Omental fat pad (tissue), 4 donors: ENCODE results near the gene EBF3. TPM values are rescaled to one million over a fixed set of nuclear protein-coding genes. Genes with fewer than 3 reads are reported as not detected.

ENCODE experiments used
- ATAC-seq: fragments of 150-250 bp; one replicate; pipeline ENCODE4 v1.9.1; 2016; ENCODE audit warnings: mild to moderate bottlenecking, moderate library complexity; ENCODE audit not compliant: low FRiP score
- DNase-seq: peaks from one replicate; pipeline ENCODE4 v3.0.0-alpha.2; 2019; ENCODE audit warnings: low spot score
- total RNA-seq, 4 donors: library from RNA; depleted of rRNA; stranded (reverse); fragments of >200 nt; gene quantifications; one replicate each; pipeline ENCODE4 v1.1.0, GENCODE V29; 2016
- TF ChIP-seq, protein P1 (sequence below), 3 donors: fragments of 450-650 bp; IDR thresholded peaks; one replicate each; pipeline ENCODE4 v1.5.1; 2016 to 2017; ENCODE audit warnings: antibody characterized with exemption in 3 of 3, mild to moderate bottlenecking in 3 of 3, moderate library complexity in 2 of 3

EBF3 gene
- total RNA-seq, 4 donors from 2014 or later, result 4.0 to 50.8 (median 18.8) TPM

DNA sequence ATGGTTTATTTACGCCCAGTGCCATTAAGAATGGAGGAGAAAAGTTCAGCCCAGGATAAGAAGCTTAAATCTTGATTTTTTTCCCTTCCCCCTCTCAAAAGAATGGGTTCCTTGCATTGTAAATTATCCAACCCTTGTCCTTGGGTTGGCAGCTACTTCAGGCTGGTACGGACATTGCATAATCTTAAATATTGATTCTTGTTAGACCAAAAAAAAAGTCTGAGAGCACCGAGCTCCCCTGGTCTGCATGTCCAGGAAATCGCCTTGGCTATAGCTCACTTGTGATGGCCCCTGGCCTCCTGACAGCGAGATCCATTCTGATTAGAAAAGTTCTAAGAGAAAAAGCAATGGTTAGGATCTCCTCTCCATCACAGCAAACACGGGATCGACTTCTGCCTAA lies 151.7 kb downstream of the EBF3 start:
- TF ChIP-seq, protein P1, sequence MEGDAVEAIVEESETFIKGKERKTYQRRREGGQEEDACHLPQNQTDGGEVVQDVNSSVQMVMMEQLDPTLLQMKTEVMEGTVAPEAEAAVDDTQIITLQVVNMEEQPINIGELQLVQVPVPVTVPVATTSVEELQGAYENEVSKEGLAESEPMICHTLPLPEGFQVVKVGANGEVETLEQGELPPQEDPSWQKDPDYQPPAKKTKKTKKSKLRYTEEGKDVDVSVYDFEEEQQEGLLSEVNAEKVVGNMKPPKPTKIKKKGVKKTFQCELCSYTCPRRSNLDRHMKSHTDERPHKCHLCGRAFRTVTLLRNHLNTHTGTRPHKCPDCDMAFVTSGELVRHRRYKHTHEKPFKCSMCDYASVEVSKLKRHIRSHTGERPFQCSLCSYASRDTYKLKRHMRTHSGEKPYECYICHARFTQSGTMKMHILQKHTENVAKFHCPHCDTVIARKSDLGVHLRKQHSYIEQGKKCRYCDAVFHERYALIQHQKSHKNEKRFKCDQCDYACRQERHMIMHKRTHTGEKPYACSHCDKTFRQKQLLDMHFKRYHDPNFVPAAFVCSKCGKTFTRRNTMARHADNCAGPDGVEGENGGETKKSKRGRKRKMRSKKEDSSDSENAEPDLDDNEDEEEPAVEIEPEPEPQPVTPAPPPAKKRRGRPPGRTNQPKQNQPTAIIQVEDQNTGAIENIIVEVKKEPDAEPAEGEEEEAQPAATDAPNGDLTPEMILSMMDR (IDR thresholded peaks at IDR 0.05), result no peak
- ATAC-seq, result no peak
- DNase-seq, result no peak

DNA sequence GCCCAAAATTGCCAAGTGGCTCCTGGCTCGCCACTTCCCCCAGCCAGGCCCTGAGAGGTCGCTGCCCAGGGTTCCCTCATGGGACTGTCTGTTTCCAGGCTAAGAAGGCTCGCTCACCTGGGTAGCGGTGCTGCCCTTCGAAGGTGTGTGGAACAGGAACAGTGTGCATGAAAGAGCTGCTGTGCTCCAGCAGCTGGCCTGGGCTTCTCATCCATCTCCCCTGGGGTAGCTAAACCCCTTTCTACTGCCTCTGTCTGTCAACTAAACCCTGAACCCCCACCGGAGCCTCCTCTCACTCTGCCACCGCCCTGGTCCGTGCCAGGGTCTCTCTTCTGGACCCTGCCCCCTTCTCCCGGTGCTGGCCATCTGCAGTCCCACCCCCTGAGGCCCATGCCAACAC lies 152.9 kb downstream of the EBF3 start:
- ATAC-seq (no peak), DNase-seq (no peak)
- TF ChIP-seq, protein P1 (IDR thresholded peaks at IDR 0.05), result no peak

DNA sequence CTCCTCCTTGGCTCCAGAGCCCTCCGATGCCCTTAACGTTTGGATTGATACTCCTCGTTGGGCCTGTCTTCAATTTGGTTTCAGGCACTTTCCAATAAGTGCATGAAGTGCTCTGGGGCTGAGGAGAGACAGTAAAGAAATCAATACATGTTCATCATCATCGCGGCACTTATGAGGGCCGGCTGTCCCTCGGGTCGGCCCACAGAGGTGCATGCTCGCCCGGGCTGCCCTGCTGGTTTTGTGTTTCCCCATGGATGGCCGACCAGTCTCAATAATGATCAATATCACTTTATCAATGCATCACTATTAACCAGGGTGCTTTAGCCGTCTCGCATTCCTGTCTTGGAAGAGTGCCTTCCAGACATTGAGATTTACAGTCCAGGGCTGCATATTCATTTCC lies 154.2 kb downstream of the EBF3 start:
- no peak for ATAC-seq
- TF ChIP-seq, protein P1 (IDR thresholded peaks at IDR 0.05), result no peak
- DNase-seq, result no peak

DNA sequence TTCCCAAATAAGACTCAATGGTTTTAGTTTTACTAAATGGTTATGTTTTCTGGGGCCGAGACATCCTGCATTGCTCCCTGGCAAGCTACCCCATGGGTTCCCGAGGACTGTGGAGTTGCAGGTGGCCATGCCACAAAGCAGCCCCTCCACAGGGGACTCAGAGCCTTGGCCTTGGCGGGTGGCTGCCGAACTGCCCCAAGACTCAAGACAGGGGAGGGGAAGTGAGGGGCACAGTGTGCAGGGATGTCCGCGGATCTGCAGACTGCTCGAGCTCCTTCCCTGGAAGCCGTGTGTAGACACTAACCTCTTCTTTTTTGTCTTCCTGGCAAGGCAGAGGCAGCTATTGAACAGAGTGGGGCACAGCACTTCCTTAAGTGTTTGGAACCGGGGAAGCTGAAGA lies 154.6 kb downstream of the EBF3 start:
- TF ChIP-seq, protein P1 (IDR thresholded peaks at IDR 0.05), result no peak
- no peak for DNase-seq

DNA sequence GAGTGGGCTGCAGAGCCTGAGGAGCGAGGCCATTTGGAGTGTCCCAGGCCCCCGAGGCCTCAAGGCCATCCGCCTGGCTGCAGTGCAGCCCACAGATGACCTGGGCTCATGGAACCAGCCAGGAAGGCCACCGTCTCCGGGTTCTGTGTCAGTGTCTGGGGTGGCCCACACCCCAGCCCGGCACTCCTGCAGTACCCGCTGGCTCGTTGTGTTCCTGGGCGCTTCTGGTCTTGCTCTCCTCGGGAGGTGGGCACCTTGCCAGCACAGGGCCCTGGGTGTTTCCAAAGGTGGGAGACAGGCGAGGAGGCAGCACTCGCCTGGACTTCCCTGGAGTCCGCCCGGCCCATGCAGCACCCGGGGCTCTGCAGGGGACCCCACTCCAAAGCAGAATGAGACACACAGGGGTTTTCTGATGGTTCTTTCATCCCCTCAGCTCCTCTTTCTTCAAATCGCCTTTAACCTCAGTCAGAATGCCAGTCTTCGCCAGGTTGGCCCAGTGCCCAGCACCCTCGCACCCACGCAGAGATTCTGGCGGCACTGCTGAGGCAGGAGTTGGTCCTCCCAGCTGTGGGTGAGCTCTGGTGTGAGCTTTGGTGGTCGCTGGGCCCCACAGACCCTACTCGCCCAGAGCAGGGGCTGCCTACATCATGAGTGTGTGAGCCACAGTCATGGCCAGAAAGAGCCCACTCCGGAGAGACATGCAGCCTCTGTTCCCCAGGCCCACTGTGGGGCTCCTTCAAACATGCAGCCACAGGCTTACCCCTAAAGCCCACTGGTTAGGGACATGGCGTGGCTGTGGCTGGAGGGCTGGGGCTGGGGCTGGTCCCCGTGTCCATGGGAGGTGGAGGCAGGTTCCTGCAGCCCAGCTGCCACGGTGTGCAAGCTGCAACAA lies 155.7 kb downstream of the EBF3 start:
- DNase-seq (no peak), ATAC-seq (no peak)
- TF ChIP-seq, protein P1 (IDR thresholded peaks at IDR 0.05), result no peak

More for the DNA sequence above, 154.6 kb downstream of the EBF3 start:
- no peak for ATAC-seq

DNA sequence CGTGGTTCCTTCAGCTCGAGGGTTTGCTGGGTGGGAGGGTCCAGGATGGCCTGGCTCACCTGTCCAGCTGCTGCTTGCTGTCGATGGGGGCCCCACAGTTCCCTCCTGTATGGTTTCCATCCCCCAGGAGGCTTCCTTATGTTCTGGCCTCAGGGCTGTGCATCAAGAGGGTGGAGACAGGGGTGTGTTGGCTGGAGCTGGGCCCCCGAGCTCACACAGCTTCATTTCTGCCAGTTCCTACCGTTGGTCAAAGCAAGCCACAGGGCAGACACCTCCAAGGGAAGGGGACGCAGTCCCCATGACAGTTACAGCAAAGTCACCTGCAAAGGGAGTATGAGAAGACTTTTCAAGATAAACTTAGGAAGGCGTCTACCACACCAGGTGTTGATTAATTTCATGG lies 156.9 kb downstream of the EBF3 start:
- DNase-seq (no peak), ATAC-seq (no peak)
- TF ChIP-seq, protein P1 (IDR thresholded peaks at IDR 0.05), result no peak

DNA sequence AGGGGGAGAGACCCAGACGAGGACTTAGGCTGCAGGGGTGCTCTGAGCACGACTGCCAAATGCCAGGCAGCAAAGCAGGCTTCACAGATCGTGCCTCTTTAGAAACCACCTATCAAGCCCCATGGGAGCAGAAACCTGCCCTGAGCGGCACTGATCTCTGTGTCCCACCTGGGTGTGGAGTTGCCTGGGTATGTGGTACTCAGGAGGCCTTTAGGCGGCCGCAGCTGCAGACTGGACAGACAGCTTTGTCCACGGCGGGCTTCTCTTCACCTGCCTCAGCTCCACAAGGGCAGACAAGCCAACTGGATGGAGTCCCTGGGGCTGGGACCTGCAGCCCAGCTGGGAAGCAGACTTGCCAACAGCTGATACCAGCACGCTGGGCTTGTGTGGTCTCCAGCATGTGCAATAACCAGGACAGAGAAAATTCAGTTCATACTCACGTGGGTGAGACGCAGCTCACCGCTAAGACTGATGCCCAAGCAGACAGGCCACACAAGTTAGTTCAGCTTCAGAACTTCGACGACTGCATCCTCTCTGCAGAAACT lies 163.2 kb downstream of the EBF3 start:
- TF ChIP-seq, protein P1 (IDR thresholded peaks at IDR 0.05), result no peak
- DNase-seq (no peak), ATAC-seq (no peak)
